Measurements from ENCODE around the gene MMP17.

MMP17 gene

DNA sequence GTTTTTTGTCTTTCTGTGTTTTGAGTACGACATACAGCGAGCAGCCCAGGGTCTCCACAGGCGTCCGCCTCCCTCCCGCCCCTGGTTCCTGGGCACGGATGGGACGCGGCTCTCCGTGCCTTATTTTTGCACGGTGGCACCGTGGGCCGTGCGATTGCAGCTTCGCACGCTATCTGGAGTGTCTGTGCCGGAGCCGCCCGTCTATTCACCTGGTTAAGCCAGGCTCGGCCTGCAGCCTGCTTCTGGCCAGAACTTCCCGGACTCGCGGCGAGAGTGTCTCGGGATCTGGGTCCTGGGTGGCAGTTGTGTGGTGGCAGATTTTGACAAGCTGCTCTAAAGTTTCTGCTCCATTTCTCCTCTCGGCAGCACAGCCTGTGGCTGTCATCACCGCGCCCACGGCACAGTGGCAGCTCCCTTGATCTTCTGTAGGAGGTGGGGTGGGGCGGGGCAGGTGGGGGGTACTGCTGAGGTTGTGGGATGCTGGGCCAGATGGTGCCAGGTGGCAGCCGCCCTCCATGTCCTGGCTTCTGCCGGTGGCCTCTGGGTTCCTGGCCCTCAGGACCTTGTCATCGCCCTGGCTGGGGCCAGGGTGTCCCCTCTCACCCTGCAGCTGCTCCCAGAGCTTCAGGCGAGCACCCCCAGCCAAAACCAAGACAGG, 2.9 kb downstream of the MMP17 start:
- no peak for DNase-seq

DNA sequence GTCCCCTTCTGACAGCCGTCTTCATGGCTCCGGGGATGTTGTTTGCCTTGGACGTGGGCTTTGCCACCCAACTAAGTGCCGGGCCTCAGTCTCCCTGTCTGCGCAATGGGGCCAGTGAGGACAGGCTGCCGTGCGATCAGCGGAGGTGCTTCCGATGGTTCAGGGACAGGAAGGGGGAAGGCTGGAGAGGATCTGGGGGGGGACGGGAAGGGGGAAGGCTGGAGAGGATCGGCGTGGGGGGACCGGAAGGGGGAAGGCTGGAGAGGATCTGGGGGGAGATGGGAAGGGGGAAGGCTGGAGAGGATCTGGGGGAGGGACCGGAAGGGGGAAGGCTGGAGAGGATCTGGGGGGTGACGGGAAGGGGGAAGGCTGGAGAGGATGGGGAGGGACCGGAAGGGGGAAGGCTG, 3.4 kb downstream of the MMP17 start:
- peak; percentile 86 for DNase-seq

DNA sequence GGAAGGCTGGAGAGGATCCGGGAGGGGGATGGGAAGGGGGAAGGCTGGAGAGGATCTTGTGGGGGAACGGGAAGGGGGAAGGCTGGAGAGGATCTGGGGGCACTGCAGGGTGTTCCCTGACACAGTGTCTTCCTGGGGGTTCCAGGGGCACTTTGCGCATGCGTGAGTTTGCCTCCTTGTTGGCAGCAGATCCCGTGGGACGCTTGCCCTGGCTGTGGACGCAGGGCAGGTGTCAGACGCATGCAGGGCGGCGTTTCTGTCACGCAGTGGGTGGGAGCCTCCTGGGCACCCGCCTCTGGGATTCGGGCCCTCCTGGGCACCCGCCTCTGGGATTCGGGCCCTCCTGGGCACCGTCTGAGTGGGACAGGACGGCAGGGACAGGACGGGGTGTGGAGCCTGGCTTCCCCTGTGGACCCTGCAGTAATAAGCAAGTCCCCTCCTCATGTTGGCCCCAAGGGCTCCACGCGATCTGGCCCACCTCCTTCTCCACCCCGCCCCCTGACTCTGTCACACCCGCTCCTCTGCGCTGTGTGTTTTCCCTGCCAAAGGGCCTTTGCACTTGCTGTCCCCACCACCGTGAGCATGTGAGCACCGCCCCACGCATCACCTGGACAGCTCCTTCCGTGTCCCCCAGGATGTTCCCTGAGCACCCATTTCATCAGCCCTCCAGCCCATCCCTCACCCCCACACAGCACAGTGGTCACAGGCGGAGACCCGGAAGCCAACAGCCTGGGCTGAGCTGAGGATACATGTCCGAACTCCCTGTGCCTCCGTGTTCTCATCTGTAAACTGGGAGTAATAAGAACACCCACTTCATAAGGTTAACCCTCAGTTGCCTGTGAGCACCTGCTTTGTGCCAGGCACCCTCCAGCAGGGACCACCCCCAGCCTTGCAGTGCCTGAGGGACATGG, 4.4 kb downstream of the MMP17 start:
- DNase-seq = peak; percentile 63

DNA sequence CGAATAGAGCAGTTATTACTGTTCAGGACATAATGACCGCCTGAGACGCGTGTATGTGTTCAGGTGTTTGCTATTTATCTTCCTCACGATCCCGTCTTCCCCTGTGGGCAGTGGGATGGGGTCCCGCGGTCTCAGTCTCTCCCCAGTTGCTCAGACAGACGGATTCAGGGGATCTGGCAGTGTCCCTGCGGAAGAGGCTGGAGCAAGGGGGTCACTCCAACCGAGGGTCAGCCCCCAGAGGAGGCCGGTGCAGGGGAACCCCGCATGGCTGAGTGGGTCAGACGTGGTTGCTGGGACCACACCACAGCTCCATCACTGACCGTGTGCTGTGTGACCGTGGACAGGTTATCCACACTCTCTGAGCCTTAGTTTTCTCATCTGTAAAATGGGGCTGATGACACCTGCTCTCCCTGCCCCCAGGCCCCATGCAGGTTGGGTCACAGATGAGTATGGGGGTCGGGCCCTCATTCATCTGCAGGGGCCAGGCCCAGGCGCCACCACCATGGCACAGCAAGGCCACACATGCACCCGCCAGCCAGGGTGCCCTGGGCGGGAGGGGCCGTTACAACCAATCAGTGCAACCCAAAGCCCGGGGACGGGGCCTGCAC, 5.2 kb downstream of the MMP17 start:
- DNase-seq = peak; percentile 33

DNA sequence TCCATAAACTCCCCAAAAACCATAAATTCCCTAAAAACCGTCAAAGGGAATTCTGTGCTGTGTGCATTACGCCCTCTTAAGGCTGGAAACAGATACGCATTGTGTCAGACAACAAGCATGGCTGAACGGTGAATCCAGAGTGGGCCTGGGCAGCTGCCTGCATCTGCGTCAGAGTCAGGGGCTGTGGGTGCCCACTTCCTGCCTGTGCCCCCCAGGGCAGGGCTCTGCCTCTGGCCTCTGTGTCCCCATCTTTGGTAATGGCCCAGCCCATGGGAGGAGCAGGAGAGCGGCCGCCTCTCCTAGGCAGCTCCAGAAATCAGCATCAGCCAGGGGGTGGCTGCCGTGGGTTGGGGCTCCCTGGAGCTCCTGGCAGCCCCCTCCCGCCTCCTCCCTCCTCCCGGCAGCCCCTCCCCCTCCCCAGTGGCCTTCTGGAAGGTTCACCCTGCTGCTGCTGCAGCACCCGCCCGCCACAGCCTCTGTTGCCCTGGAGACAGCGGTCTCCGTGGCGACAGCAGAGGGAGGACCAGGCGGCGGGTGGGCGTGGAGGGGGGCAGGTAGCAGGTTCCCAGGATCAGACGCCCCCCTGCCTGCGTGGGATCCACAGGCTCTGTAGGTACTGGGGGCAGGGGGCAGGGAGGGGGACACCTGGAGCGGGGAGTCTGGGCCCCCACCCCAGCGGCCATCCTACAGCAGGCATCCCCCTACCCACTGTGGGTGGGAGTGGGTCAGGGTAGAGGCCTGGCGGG, 5.9 kb downstream of the MMP17 start:
- DNase-seq = peak; percentile 30

DNA sequence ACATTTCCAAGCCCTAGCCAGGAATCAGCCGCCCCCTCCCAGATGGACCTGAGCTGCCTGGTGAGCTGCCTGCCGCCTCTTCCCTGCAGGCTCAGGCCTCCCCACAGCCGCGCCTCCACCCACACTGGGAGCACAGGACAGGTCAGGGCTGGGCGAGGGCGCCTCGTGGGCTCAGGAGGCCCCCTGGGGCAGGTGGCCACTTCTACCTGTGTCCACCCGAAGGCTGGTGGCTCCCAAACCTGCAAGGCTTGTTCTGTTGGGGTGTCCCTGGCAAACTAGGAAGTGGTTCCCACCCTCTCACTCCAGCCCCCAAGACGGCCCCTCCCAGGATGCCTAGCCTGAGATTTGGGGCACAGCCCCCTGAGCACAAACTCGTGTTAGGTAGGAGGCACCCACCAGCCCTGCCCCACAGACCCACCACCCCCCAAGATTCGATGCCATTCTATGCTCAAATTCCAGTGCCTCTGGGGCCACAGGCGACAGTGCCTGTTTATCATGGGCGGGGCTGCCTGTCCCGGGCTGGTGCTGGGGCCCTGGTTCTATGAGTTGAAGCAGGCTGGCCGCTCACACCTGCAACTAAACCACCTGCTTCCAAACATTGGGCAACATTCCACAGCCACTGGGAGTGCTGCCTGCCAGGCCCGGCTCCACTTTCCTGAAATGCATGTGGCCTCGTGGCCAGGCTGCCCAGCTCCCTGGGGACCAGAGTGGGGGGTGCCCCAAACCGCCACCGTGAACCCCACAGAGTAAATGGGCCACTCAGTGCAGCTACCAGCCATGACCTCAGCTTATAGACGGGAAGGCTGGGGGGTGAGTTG, 6.8 kb downstream of the MMP17 start:
- DNase-seq = peak; percentile 28

DNA sequence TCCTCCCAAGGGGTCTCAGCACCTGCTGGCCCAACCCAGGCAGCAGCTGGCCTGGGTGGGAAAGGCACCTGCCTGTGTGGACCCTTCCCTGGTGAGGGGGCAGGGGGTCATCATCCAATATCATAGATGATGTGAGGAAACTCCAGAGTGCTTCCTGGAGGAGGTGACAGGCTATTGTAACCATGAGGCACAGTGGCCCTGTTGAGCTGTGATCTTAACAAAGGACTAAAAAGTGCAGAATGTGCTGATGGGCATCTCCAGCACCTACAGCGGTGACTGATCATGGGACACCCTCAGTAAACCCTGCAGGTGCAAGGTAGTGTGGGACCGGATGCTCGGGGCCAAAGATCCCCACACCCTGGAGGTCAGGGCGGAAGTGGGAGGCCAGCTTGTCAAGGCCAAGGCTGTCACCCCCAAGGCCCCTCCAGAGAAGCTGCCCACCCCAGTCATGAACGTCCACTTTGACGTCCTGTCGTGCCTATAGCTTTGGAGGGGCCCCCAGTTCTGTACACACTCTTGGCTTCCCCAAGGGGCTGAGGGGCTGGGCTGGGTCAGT, 7.5 kb downstream of the MMP17 start:
- DNase-seq = no peak

DNA sequence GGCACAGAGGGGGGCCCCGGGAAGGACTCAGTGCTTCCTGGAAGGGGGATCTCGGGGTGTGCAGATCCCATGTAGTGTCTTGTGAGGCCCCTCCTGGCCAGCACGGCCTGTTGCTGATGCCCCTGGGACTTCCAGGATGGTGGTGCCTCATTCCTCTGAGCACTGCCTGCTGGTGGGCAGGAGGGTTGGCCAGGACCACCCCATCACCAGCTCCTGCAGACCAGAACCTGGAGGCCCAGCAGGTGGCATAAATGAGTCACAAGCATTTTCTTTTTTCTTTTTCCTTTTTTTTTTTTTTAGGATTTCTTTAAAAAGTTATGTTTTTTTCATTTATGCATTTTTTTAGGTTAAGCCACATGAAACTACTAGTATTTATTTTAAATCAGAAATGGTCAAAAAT, 8.0 kb downstream of the MMP17 start:
- DNase-seq = peak; percentile 22

DNA sequence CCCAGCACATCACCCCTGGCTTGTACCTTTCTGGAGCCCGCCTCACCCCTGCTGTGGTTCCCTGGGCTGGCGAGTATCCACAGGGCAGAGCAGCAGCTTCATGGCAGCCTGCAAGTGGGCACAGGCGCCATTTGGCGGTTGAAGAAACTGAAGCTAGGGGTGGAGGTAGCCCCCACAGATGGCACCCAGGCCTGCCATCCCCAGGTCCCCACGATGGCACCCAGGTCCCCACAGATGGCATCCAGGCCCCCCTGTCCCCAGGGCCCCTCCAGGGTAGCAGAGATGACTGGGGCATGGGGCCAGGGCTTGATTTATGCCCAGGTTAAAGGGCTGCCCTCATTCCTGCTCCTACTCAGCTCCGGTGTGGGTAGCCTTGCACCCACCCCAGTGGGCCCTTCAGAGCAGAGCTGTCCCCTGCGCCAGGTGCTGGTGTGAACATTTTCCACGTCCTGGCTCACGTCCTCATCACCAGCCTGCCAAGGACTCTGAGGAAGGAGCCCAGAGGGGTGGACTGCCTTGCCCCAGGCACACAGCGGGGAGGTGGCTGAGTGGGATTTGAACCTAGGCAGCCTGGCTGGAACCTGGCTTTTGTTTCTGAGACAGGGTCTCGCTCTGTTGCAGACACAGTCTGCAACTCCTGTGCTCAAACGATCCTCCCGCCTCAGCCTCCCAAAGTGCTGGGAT, 8.7 kb downstream of the MMP17 start:
- peak; percentile 19 for DNase-seq

DNA sequence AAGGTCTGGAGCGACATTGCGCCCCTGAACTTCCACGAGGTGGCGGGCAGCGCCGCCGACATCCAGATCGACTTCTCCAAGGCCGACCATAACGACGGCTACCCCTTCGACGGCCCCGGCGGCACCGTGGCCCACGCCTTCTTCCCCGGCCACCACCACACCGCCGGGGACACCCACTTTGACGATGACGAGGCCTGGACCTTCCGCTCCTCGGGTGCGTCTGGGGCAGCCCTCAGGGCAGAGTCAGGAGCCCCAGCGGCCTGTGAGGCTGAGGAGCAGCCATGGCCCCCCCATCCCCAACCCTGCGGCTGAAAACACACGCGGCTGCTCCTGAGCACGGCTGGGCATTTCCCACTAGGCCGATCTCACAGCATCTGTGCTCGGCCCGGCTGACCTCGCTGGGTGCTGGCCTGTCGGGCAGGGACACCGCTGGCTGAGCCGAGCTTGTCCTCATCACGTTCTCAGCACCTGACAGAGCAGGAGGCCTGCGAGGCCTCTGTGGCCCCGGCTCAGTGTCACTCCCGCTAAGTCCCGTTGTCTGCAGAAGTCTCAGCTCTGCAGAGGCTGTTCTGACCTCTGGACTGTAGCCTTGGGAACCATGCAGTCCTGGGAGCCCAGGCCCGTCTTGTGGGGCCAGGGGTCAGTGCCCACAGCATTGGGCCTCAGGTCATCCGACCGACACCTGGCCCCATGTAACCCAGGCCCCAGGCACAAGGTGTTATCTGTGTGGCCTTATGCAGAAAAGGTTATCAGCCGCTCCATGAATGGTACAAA, 12.6 kb downstream of the MMP17 start:
- no peak for DNase-seq

DNA sequence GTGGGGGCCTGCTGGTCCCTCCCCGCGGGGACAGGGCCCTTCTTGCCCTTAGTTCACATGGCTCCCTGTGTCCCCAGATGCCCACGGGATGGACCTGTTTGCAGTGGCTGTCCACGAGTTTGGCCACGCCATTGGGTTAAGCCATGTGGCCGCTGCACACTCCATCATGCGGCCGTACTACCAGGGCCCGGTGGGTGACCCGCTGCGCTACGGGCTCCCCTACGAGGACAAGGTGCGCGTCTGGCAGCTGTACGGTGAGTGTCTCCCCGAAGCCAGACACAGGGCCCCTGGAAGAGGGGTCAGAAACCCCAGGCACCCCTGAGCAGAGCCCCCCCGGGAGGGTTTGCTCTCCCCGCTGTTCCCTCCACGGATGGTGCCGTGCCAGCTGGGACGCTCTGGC, 13.4 kb downstream of the MMP17 start:
- DNase-seq = no peak

DNA sequence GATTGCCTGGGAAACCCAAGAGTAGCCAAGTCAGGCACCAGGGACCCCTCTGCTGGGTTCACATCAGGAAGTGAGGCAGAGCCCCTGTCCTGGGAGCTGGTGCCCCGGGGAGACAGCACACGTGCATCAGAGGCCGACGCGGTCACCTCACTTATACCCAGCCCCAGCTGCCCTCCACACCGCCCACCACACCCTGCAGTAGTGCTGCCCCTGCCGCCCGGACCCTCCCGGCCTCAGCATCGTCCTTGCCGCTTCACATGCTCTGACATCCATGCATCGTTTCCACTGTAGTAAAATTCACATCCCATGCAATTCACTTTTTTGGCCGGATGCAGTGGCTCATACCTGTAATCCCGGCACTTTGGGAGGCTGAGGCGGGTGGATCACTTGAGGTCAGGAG, 14.0 kb downstream of the MMP17 start:
- DNase-seq = no peak

DNA sequence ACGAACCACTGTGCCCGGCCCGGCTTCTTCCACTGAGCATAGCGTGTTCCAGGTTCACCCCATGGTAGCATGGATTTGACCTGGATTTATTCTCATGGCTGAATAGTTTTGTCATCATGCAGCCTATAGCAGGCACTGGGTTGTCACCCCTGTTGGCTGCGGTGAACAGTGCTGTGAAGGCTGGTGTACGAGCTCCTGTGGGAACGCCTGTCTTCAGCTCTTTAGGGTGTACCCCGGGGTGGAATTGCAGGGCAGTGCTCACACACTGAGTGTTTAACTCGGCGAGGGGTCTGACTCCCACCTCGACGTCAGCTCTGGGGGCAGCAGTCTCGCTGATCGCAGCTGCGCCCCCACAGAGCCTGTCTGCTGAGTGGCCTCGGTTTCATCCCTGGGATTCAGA, 15.3 kb downstream of the MMP17 start:
- no peak for DNase-seq

DNA sequence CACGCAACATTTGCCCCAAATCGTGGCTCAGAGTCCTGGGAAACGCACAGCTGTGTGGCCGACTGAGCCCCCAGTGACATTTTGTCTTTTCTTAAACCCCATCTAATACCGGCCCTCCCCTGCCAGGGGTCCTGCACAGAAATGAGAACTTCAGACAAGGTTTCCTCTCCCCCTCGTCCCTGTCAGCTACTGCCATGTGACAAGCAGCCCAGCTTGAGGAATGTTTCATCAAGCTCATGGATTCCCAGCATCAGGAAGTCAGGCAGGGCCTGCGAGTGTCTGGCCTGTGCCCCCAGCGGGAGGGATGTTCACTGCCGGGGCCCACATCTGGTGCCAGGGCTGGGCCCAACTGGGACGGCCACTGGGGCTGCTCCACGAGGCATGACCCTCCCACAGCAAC, 15.9 kb downstream of the MMP17 start:
- no peak for DNase-seq

DNA sequence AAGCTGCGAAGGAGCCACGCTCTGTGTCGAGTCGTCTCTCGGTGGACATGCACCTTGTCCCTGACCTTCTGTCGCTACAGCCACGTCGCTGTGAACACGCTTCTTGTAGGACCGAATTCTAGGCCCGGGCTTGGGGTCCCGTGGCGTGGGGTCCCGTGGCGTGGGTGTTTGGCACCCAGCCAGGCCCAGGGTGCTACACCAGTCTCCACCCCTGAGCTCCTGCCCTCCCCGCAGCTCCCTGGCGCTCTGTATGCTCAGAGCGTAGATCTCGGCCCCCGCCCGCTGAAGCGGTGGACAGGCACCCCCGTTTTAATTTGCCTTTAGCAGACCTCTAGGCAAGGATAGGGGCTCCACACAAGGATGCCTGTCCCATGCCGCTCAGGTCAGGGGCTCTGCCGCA, 16.5 kb downstream of the MMP17 start:
- DNase-seq = no peak

DNA sequence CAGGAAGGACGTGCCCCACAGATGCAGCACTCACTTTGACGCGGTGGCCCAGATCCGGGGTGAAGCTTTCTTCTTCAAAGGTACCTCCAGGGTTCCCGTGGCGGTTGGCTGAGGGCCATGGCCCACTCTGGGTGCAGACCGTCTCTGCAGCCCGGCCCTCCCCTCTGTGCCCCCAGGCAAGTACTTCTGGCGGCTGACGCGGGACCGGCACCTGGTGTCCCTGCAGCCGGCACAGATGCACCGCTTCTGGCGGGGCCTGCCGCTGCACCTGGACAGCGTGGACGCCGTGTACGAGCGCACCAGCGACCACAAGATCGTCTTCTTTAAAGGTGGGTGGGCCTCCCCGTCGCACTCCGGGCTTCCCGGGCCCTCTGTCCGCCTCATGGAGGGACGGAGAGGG, 16.9 kb downstream of the MMP17 start:
- no peak for DNase-seq

DNA sequence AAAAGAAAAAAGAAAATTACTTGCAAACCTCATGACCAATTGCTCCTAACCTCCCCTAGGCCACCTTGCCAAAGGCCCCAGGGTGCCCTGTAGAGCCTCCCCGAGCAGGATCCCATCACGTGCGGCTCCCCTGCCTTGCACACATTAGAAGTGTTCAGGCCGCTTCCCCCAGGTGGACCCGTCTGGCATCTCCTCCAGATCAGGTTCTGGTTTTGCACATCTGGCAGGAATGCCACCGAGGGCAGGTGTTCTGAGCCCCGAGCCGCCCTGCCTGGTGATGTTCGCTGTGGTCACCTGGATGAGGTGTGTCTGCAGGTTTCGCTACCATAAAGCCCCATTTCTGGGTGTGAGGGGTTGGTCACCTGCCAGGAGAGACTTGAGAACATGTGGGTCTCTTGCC, 19.3 kb downstream of the MMP17 start:
- DNase-seq = no peak

DNA sequence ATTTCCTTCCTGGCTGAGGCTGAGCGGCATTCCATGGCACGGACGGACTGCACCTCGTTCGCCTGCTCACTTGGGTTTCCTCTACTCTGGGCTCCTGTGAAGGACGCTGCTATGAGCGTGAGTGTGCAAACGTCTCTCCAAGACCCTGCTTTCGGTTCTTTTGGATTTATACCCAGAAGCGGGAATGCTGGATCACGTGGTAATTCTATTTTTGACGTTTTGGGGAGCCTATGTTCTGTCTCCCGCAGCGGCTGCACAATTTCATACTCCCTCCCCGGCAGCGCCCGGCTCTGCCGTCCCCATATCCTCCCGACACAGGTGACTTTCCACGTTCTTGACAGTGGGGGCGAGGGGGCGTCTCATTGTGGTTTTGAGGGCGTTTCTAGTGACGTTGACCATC, 20.6 kb downstream of the MMP17 start:
- DNase-seq = no peak

DNA sequence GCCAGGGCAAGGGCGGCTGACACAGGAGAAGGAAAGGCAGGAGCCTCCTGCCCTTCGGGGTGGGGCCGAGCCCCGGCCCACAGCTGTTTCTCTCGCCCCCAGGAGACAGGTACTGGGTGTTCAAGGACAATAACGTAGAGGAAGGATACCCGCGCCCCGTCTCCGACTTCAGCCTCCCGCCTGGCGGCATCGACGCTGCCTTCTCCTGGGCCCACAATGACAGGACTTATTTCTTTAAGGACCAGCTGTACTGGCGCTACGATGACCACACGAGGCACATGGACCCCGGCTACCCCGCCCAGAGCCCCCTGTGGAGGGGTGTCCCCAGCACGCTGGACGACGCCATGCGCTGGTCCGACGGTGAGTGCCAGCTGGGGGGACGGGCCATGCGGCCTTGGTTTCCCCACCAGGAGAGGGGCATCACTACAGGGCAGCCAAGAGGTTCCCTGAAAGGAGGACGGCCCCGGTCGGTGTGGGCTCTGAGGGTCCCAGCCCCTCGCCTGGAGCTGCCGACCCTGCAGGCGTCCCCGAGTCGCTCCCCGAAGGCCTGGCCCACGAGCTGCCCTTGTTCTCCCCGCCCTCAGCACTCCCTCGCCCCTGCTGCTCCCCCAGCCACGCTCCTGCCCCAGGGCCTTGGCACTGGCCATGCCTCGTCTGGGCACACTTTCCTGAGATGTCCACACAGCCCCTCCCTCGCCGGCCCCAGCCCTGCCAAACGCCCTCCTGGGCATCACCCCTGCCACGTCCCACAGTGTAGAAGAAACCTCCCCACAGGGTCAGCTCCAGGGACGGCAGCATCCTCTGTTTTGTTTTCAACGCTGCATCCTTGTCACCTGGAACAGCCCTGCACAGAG, 21.7 kb downstream of the MMP17 start:
- no peak for DNase-seq
